OCI-LY1 (cell line): Measurements from ENCODE around the gene TGFBR1.

Source experiments
- CTCF ChIP-seq: fragments of 200-600 bp; sonication (generic), shearing (Covaris generic); IDR thresholded peaks from 2 replicates; pipeline ENCODE4 v1.5.1; 2017; ENCODE audit warnings: mild to moderate bottlenecking, antibody characterized with exemption, low read length, moderate library complexity, mixed read lengths
- EZH2 ChIP-seq: fragments of 200-600 bp; sonication (generic), shearing (Covaris generic); IDR thresholded peaks from 2 replicates; pipeline ENCODE4 v1.8.0; 2017; ENCODE audit warnings: borderline replicate concordance, mixed run types, mild to moderate bottlenecking, antibody characterized with exemption, low read length, moderate library complexity, mixed read lengths

DNA sequence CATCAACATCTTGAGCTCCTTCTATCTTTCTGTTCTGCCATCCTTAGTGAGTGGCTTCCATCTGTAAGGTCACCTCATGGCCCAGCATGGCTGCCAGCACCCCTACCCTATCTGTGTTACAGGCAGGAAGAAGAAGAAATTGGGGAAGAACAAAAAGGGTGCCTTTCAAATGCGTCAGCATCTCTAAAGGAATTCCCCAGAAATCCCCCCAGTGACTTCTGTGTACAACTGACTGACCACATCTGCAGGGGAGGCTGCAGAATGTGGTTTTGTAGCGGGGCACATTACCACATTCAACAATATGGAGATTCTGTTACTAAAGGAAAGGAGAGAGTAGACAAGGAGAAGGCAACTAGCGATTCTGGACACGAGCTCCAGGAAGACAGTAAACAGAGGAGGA lies 76.7 kb downstream of the TGFBR1 start:
- TF ChIP-seq EZH2 (no peak), CTCF (no peak)
